H1 (cell line): ENCODE results near the gene FBXO45. TPM values are rescaled to one million over a fixed set of nuclear protein-coding genes. Genes with fewer than 3 reads are reported as not detected.
"Not testable (repeated sequence)": the region's sequence is repeated elsewhere in the genome, so short reads cannot be mapped to it uniquely, and the experiment has no call there.

ENCODE experiments used
- CTCF ChIA-PET: fragments of 300-600 bp; sonication (Branson Sonifier 250); formaldehyde crosslinking; loops from one replicate; lab custom pipeline; 2021; ENCODE audit not compliant: partially characterized antibody; lab: Charles Lee
- POLR2A ChIA-PET: fragments of 300-600 bp; sonication (Branson Sonifier 250); formaldehyde crosslinking; loops from one replicate; lab custom pipeline; 2021; ENCODE audit warnings: inconsistent platforms; ENCODE audit not compliant: partially characterized antibody; lab: Charles Lee
- DNase-seq, 2 experiments: peaks; one replicate each; pipeline versions ENCODE4 v3.0.0 to v3.0.0-alpha.2; 2010 to 2022; ENCODE audit warnings: low spot score in 2 of 2, low read depth in 1 of 2, mixed read lengths in 1 of 2
- FAIRE-seq: peaks from 2 replicates; lab custom pipeline; 2011; peaks lifted over from hg19 to GRCh38; lab: Jason Lieb, UNC
- H2AFZ ChIP-seq: 2 replicates; pipeline ENCODE4 v1.8.1; 2012; ENCODE audit warnings: low read length, inconsistent platforms
- H2AK5ac ChIP-seq: 2 replicates; pipeline ENCODE4 v1.6.1; 2013; ENCODE audit warnings: low read depth, low read length
- H2BK120ac ChIP-seq: replicated peaks from 2 replicates; pipeline ENCODE3; 2013; ENCODE audit warnings: low read depth, low read length, inconsistent platforms
- H2BK12ac ChIP-seq: 2 replicates; pipeline ENCODE4 v1.6.1; 2013; ENCODE audit warnings: low read depth, low read length
- H2BK15ac ChIP-seq: 2 replicates; pipeline ENCODE4 v1.6.1; 2013; ENCODE audit warnings: low read length
- H2BK20ac ChIP-seq: 2 replicates; pipeline ENCODE4 v1.6.1; 2013; ENCODE audit warnings: low read length
- H2BK5ac ChIP-seq: 2 replicates; pipeline ENCODE4 v1.6.1; 2013; ENCODE audit warnings: low read depth, low read length
- H3K14ac ChIP-seq: 2 replicates; pipeline ENCODE4 v1.6.1; 2013; ENCODE audit warnings: inconsistent platforms; ENCODE audit not compliant: insufficient read length
- H3K18ac ChIP-seq: 2 replicates; pipeline ENCODE4 v1.6.1; 2013; ENCODE audit warnings: low read length; ENCODE audit errors: extremely low read depth
- H3K23ac ChIP-seq: 2 replicates; pipeline ENCODE4 v1.6.1; 2013; ENCODE audit warnings: inconsistent platforms; ENCODE audit not compliant: insufficient read length
- H3K23me2 ChIP-seq: 2 replicates; pipeline ENCODE4 v1.6.1; 2013; ENCODE audit warnings: low read depth, low read length
- H3K27ac ChIP-seq: 2 replicates; pipeline ENCODE4 v1.6.1; 2011; ENCODE audit warnings: low read depth, low read length, inconsistent platforms
- H3K27me3 ChIP-seq, 4 experiments: replicated peaks in 1 of 4; 1 replicate in 1 of 4; 2 replicates in 3 of 4; pipeline versions ENCODE4 v1.6.1 to v1.8.1; 2011 to 2013; ENCODE audit warnings: low read length in 3 of 4, mild to moderate bottlenecking in 3 of 4, inconsistent platforms in 2 of 4, mixed read lengths in 2 of 4, moderate library complexity in 1 of 4; ENCODE audit not compliant: control insufficient read depth in 3 of 4, insufficient read depth in 3 of 4; ENCODE audit errors: extremely low read depth in 1 of 4
- H3K36me3 ChIP-seq, 4 experiments: 2 replicates each; pipeline versions ENCODE4 v1.6.1 to v1.8.1; 2011 to 2013; ENCODE audit warnings: mild to moderate bottlenecking in 4 of 4, low read length in 3 of 4, moderate library complexity in 2 of 4, control low read depth in 1 of 4, inconsistent platforms in 1 of 4; ENCODE audit not compliant: insufficient read depth in 4 of 4, control insufficient read depth in 2 of 4
- H3K4ac ChIP-seq: replicated peaks from 2 replicates; pipeline ENCODE3; 2013; ENCODE audit warnings: low read length, low read depth, mixed read lengths, inconsistent platforms; ENCODE audit not compliant: insufficient read length
- H3K4me1 ChIP-seq, 4 experiments: replicated peaks in 1 of 4; 1 replicate in 1 of 4; 2 replicates in 3 of 4; pipeline versions ENCODE4 v1.6.1 to v1.8.1; 2011 to 2013; ENCODE audit warnings: low read length in 3 of 4, inconsistent platforms in 2 of 4, mixed read lengths in 1 of 4; ENCODE audit not compliant: insufficient read depth in 4 of 4, control insufficient read depth in 3 of 4
- H3K4me2 ChIP-seq, 2 experiments: 2 replicates each; pipeline versions ENCODE4 v1.6.1 to v1.8.1; 2011 to 2013; ENCODE audit warnings: low read depth in 2 of 2, low read length in 2 of 2, control low read depth in 1 of 2, inconsistent platforms in 1 of 2, mild to moderate bottlenecking in 1 of 2; ENCODE audit not compliant: insufficient read depth in 1 of 2
- H3K4me3 ChIP-seq, 4 experiments: fragments of 200-600, 300-600 bp in 1 of 4; sonication (generic), shearing (Covaris generic), sonication (Bioruptor Twin) in 1 of 4; 2 replicates each; pipeline versions ENCODE4 v1.5.1 to v1.8.1; 2011 to 2016; ENCODE audit warnings: low read length in 4 of 4, low read depth in 3 of 4, control low read depth in 2 of 4, inconsistent platforms in 2 of 4, mild to moderate bottlenecking in 2 of 4, mixed read lengths in 1 of 4, moderate library complexity in 1 of 4; ENCODE audit not compliant: insufficient read depth in 2 of 4; ENCODE audit errors: extremely low read depth in 1 of 4
- H3K56ac ChIP-seq: replicated peaks from 2 replicates; pipeline ENCODE3; 2013; ENCODE audit warnings: low read depth, mild to moderate bottlenecking, mixed read lengths, low read length, inconsistent platforms; ENCODE audit not compliant: insufficient read length
- H3K79me1 ChIP-seq: 2 replicates; pipeline ENCODE4 v1.6.1; 2013; ENCODE audit warnings: low read depth, low read length, control low read depth
- H3K79me2 ChIP-seq, 2 experiments: 2 replicates each; pipeline versions ENCODE4 v1.6.1 to v1.8.1; 2012 to 2013; ENCODE audit warnings: low read length in 2 of 2, mild to moderate bottlenecking in 2 of 2, inconsistent platforms in 1 of 2; ENCODE audit not compliant: insufficient read depth in 2 of 2, control insufficient read depth in 1 of 2
- H3K9ac ChIP-seq, 4 experiments: replicated peaks in 1 of 4; 1 replicate in 1 of 4; 2 replicates in 3 of 4; pipeline versions ENCODE4 v1.6.1 to v1.8.1; 2011 to 2013; ENCODE audit warnings: low read depth in 3 of 4, low read length in 3 of 4, control low read depth in 2 of 4, mild to moderate bottlenecking in 2 of 4, moderate library complexity in 2 of 4, inconsistent platforms in 1 of 4; ENCODE audit errors: extremely low read depth in 1 of 4
- H3K9me3 ChIP-seq, 2 experiments: 2 replicates each; pipeline versions ENCODE4 v1.6.1 to v1.8.1; 2012 to 2013; ENCODE audit warnings: mild to moderate bottlenecking in 2 of 2, moderate library complexity in 2 of 2, control low read depth in 1 of 2, inconsistent platforms in 1 of 2, low read depth in 1 of 2, low read length in 1 of 2, mixed read lengths in 1 of 2; ENCODE audit not compliant: insufficient read depth in 2 of 2
- H4K20me1 ChIP-seq, 2 experiments: replicated peaks in 1 of 2; 2 replicates each; pipeline versions ENCODE3 to v1.8.1; 2011 to 2013; ENCODE audit warnings: inconsistent platforms in 2 of 2, low read length in 2 of 2, mild to moderate bottlenecking in 1 of 2; ENCODE audit not compliant: insufficient read depth in 2 of 2, control insufficient read depth in 1 of 2
- H4K5ac ChIP-seq: 2 replicates; pipeline ENCODE4 v1.6.1; 2013; ENCODE audit warnings: low read length, low read depth, mixed read lengths, inconsistent platforms; ENCODE audit not compliant: insufficient read length
- H4K8ac ChIP-seq: 2 replicates; pipeline ENCODE4 v1.8.0; 2013; ENCODE audit warnings: mild to moderate bottlenecking, moderate library complexity, low read length, inconsistent platforms; ENCODE audit not compliant: insufficient read depth; ENCODE audit errors: extremely low read depth
- H4K91ac ChIP-seq: replicated peaks from 2 replicates; pipeline ENCODE3; 2013; ENCODE audit warnings: low read length, mixed read lengths, inconsistent platforms; ENCODE audit not compliant: insufficient read length
- WGBS, 2 experiments: shearing (Covaris generic) in 1 of 2; methylation state at CpG; one replicate each; pipeline versions ENCODE4 v1.1.6 to v1.1.7; 2013 to 2015; ENCODE audit warnings: low lambda C conversion rate in 2 of 2, mixed read lengths in 2 of 2, inconsistent platforms in 1 of 2, low coverage in 1 of 2, missing lambda C conversion rate in 1 of 2; ENCODE audit not compliant: insufficient replicate concordance in 2 of 2, insufficient coverage in 1 of 2, insufficient read length in 1 of 2; ENCODE audit errors: extremely low coverage in 1 of 2, missing lambda C conversion rate in 1 of 2; 5-methylcytosine and 5-hydroxymethylcytosine counted together
- polyA plus RNA-seq, 7 experiments: library from polyadenylated mRNA; depleted of rRNA in 3 of 7; stranded (reverse) in 5 of 7; unstranded in 2 of 7; fragments of >200 nt in 5 of 7; fragments of 200-250 nt in 2 of 7; gene quantifications; 1 replicate in 5 of 7; 2 replicates in 1 of 7; 4 replicates in 1 of 7; pipeline versions ENCODE4 v1.2.1 to v1.2.3, GENCODE V29; 2011 to 2013; ENCODE audit warnings: missing spikeins in 2 of 7, mixed read lengths in 2 of 7
- total RNA-seq: library from RNA; stranded (reverse); fragmentation: NEBNext Ultra II Directional; extraction: Animal tissue kit (Norgen Biotek cat#: 25700); gene quantifications from 2 replicates; pipeline ENCODE4 v1.2.1, GENCODE V29; 2021

The FBXO45 gene
- total and polyA plus RNA-seq, 2 of the 8 experiments (the other 6 are each of a cell fraction or from before 2014, with no cell fraction given), result 5.2 to 19.4 TPM

GRCh38 chr3:196570332-196570731, 1.9 kb downstream of the FBXO45 start:
- POLR2A ChIA-PET, result interaction anchor here (2.6 to 5.0 kb wide), 2 partner anchors 11 to 12 kb away, joined by 8 to 27 read pairs; no protein-coding TSS in a partner anchor
- not testable (repeated sequence) for H3K4me3 ChIP-seq

More at GRCh38 chr3:196570332-196570731, 1.9 kb downstream of the FBXO45 start:
- H4K8ac ChIP-seq, H3K27me3 ChIP-seq, H3K18ac ChIP-seq, H3K79me1 ChIP-seq, H3K4ac ChIP-seq, H2BK5ac ChIP-seq, H2AK5ac ChIP-seq, H3K56ac ChIP-seq, FAIRE-seq, H3K4me1 ChIP-seq, H2AFZ ChIP-seq, H4K5ac ChIP-seq, H2BK20ac ChIP-seq, DNase-seq, H3K27ac ChIP-seq, H4K91ac ChIP-seq, H3K14ac ChIP-seq, H3K9ac ChIP-seq, H4K20me1 ChIP-seq, H3K9me3 ChIP-seq, H3K36me3 ChIP-seq, H2BK15ac ChIP-seq, H2BK12ac ChIP-seq, H2BK120ac ChIP-seq, H3K23ac ChIP-seq: not testable (repeated sequence)
- peak overlapping the region in 1 of 2 experiments; percentile 92; a peak in 1 of 4 replicates for H3K4me2 ChIP-seq
- CTCF ChIA-PET, result interaction anchor here (0.6 to 2.1 kb wide), 3 partner anchors 36 to 512 kb away, joined by 3 to 7 read pairs (median 4); no protein-coding TSS in a partner anchor
- H3K23me2 ChIP-seq, result peaks cover 12% of the 10 kb centered on the region
- H3K79me2 ChIP-seq, result peaks cover 6 to 71% of the 10 kb centered on the region in 2 experiments; a peak in 3 of 4 replicates
- WGBS, 2 experiments, result 93% methylated on average over 13 of the region's 13 CpGs; no CpG with 5 or more reads in 1 of the 2 experiments
